Ascending aorta (tissue), 2 donors: Measurements from ENCODE around the gene FAF1. TPM values are rescaled to one million over a fixed set of nuclear protein-coding genes. Genes with fewer than 3 reads are reported as not detected.

Experiments used
- DNase-seq, 2 donors: peaks; one replicate each; pipeline ENCODE4 v3.0.0-alpha.2; 2019; ENCODE audit warnings: low spot score in 2 of 2
- H3K27ac ChIP-seq, 2 donors: fragments of 200-600 bp; sonication (generic); one replicate each; pipeline ENCODE4 v1.5.1; 2016 to 2017; ENCODE audit warnings: mild to moderate bottlenecking in 1 of 2
- H3K27me3 ChIP-seq: fragments of 200-600 bp; sonication (generic); one replicate; pipeline ENCODE4 v1.5.1; 2017
- H3K36me3 ChIP-seq, 2 donors: fragments of 200-600 bp; sonication (generic); one replicate each; pipeline ENCODE4 v1.5.1; 2016
- H3K4me1 ChIP-seq, 2 donors: fragments of 200-600 bp; sonication (generic); one replicate each; pipeline ENCODE4 v1.5.1; 2016 to 2017; ENCODE audit warnings: mild to moderate bottlenecking in 1 of 2
- H3K4me3 ChIP-seq, 2 donors: fragments of 200-600 bp; sonication (generic); one replicate each; pipeline ENCODE4 v1.5.1; 2016 to 2017; ENCODE audit warnings: mild to moderate bottlenecking in 1 of 2
- H3K9me3 ChIP-seq, 2 donors: fragments of 200-600 bp; sonication (generic); one replicate each; pipeline ENCODE4 v1.5.1; 2016
- CTCF ChIP-seq, 3 experiments: fragments of 200-600 bp in 2 of 3; fragments of 450-650 bp in 1 of 3; sonication (generic) in 2 of 3; IDR thresholded peaks; one replicate each; pipeline ENCODE4 v1.5.1; 2016 to 2019; ENCODE audit warnings: antibody characterized with exemption in 3 of 3, mild to moderate bottlenecking in 1 of 3, moderate library complexity in 1 of 3
- intact Hi-C: fragments of 100-400 bp; cut with DNase I; formaldehyde crosslinking; loops from one replicate; pipeline ENCODE4 v1.15.1; 2023
- total RNA-seq: library from RNA; depleted of rRNA; stranded (reverse); fragments of >200 nt; gene quantifications from one replicate; pipeline ENCODE4 v1.1.0, GENCODE V29; 2016

FAF1 gene
- total RNA-seq, 1 donor from 2014 or later, result 16.4 TPM

DNA sequence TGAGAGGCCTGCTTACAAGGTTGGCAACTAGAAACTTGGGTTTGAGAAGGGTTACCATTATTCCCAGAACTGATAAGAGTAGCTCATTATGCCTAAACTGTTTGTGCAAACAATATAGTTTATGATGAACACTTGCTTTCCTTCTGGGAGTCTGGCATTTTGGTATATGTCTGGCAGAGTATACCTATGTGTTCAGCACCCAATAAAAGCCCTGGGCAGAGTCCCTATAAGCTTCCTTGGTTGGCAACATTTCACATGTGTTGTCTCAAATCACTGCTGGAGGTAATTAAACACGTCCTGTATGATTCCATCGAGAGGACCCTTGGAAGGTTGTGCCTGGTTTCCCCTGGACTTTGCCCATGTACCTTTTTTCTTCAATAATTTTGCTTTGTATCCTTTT lies 497.1 kb downstream of the FAF1 start:
- H3K9me3 ChIP-seq, result no peaks in the 10 kb centered on the region
- H3K27me3 ChIP-seq, result no peaks in the 10 kb centered on the region
- no peak overlapping the region for H3K4me3 ChIP-seq
- no peaks in the 10 kb centered on the region for H3K4me1 ChIP-seq
- intact Hi-C loops, result no loop called here
- no peak for TF ChIP-seq CTCF (IDR thresholded peaks at IDR 0.05)
- DNase-seq, result no peak
- peaks cover 5 to 7% of the 10 kb centered on the region in 2 donors for H3K36me3 ChIP-seq
- no peak overlapping the region for H3K27ac ChIP-seq

DNA sequence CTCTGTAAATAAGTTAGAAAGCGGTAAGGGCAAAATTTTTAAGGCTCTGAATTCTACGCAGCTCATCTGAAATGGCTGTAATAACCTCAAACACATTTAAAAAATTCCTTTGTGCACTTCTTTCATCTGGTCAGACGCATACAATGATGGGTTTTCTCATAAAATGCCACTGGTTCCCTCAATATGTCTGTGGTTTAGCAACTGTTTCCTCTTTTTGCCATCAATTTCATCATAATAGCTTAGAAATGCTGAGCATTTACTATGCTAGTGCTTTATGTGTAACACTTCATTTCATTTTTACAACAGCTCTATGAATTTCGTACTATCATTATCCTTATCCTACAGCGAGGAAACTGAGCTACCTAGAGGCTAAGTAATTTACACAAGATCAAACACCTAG lies 501.6 kb downstream of the FAF1 start:
- Histone ChIP-seq H3K36me3 (peaks cover 5 to 7% of the 10 kb centered on the region in 2 donors), H3K9me3 (no peaks in the 10 kb centered on the region), H3K27ac (no peak overlapping the region), H3K4me1 (no peaks in the 10 kb centered on the region), H3K4me3 (no peak overlapping the region), H3K27me3 (no peaks in the 10 kb centered on the region)
- no peak for TF ChIP-seq CTCF (IDR thresholded peaks at IDR 0.05)
- intact Hi-C loops, result no loop called here
- no peak for DNase-seq

DNA sequence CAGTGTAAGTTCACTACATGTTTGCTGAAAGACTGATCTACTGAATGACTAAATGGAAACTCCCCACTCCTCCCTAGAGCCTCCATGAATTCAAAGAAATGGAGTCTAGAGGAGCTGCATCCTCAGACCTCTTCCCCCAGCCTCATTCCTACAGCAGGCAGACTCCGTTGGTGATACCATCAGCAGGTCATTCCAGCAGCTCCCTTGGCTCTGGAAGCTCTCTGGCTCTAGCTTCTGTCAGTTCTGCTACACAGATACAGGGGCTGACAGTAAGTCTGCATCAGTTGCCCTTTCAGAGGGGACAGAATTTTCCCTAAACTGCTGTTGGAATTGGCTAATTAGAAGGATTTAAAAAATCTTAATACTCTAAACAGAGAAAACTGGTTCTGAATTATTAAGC lies 505.2 kb downstream of the FAF1 start:
- no peak overlapping the region for H3K27ac ChIP-seq
- TF ChIP-seq CTCF (IDR thresholded peaks at IDR 0.05), result no peak
- H3K9me3 ChIP-seq, result no peaks in the 10 kb centered on the region
- H3K4me3 ChIP-seq, result no peak overlapping the region
- no peak for DNase-seq
- H3K27me3 ChIP-seq, result no peaks in the 10 kb centered on the region
- no peaks in the 10 kb centered on the region for H3K4me1 ChIP-seq
- no peaks in the 10 kb centered on the region for H3K36me3 ChIP-seq
- intact Hi-C loops, result no loop called here

GRCh38 chr1:50453266-50453665 lies 506.8 kb downstream of the FAF1 start:
- no peak for TF ChIP-seq CTCF (IDR thresholded peaks at IDR 0.05)
- H3K36me3 ChIP-seq, result no peaks in the 10 kb centered on the region
- no peak overlapping the region for H3K27ac ChIP-seq
- no peaks in the 10 kb centered on the region for H3K27me3 ChIP-seq
- no peak for DNase-seq
- no peaks in the 10 kb centered on the region for H3K9me3 ChIP-seq
- H3K4me1 ChIP-seq, result no peaks in the 10 kb centered on the region
- H3K4me3 ChIP-seq, result no peak overlapping the region
- intact Hi-C loops, result no loop called here

- no peak for DNase-seq
- no peak for TF ChIP-seq CTCF (IDR thresholded peaks at IDR 0.05)
- no peak overlapping the region for H3K27ac ChIP-seq
- H3K4me3 ChIP-seq, result no peak overlapping the region
- no peaks in the 10 kb centered on the region for H3K4me1 ChIP-seq
- no peaks in the 10 kb centered on the region for H3K9me3 ChIP-seq
- intact Hi-C loops, result no loop called here
- no peaks in the 10 kb centered on the region for H3K36me3 ChIP-seq
- H3K27me3 ChIP-seq, result no peaks in the 10 kb centered on the region
Observed at GRCh38 chr1:50452700-50453099, 507.4 kb downstream of the FAF1 start.
